ENCODE measurements around the gene EME2.

EME2 gene

DNA sequence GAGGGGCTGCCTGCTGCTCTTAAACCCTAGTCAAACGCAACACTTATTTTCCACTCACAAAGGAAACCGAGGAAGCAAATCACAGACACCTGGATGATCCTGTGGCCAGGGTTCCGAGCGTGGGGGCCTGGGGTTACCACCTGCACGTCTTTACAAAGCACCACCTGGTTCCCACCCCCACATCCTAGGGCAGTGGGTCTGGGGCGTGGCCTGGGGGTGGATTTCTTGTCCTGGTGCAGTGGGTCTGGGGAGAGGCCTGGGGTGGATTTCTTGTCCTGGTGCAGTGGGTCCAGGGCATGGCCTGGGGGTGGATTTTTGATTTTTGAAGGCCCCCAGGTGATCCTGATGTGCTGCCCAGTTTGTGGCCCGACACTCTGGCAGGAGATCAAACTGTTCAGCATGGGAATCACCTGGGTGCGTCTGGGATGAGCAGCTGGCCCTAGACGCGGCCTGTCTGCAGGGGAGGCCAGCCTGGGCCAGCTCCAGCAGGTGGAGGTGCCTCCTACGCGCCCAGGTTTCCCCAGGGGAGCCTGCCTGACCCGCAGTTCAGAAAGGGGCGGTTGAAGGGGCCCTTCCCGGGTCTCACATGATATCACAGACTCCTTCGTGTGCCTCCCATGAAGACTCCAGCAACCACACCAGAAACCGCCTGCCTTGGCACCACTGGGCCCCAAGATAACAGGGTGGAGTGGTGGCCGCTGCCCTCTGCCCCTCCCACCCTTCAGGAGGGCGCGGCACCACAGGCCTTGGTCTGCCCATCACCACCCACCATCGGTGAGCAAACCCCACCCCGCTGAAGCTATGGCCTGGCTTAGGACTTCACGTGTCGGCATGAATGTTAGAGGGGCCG lies 47.7 kb downstream of the EME2 start:
- DNase-seq: no peak

DNA sequence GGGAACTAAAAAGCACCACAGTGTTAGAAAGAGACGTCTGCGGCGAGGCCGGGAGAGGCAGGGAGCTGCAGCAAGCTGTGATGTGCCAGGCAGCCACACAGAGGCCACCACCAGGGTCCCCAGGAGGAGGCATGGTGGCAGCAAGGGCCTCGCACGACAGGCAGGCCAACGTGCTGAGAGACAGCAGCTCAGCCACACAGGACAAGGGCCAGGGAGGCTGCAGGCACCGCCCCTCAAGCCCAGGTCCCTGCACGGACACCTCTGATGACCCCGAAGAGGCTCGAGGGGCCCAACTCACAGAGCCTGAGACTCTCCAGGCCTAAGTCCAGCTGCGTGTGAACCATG lies 48.3 kb downstream of the EME2 start:
- no peak for DNase-seq

DNA sequence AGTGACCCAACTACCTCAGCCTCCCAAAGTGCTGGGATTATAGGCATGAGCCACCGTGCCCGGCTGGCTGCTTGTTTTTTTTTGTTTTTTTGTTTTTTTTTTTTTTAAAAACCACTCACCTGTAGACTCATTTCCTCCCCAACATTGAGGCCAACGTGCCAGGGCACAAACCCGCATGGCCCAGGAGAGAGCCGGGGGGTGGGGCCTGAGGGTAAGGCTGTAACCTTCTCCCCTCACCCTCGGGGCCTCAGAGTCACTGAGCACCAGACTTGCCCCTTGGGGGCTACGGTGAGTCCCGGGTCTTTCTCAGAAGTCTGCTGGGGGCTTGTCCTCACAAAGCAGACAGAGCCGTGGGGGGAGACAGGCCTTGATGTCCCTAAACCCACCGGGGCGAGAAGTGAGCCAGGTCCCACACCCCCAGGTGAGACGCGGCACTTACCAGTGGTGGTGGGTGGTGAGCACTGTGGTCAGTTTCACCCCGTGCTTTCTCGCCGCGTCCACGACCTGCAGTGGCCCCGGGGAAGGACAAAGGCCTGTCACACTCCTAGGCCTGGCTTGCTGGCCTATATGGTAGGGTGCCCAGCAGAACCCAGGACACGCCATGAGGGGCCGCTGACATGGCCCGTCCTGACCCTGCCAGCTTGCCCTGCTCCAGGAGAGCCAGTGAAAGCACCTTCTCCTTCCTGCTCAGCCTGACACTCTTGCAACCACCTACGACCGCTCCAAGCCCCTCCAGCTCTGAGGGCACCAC lies 49.4 kb downstream of the EME2 start:
- no peak for DNase-seq

DNA sequence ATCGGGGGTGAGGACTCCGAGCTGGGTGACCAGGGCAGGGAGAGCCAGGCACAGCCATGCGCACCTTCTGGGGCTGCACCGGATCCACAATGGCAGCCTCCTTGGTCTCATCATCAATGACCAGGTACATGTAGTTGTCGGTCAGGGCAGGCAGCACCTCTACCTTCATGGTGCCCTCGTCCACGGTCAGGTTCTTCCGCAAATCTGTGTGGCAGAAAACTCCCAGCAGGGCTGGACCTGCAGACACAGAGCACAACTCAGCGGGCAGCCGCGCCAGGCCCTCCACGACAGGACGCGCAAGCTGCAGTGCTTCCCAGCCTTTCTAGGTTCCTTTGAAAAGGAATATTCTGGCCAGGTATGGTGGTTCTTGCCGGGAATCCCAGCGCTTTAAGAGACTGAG lies 50.2 kb downstream of the EME2 start:
- no peak for DNase-seq

DNA sequence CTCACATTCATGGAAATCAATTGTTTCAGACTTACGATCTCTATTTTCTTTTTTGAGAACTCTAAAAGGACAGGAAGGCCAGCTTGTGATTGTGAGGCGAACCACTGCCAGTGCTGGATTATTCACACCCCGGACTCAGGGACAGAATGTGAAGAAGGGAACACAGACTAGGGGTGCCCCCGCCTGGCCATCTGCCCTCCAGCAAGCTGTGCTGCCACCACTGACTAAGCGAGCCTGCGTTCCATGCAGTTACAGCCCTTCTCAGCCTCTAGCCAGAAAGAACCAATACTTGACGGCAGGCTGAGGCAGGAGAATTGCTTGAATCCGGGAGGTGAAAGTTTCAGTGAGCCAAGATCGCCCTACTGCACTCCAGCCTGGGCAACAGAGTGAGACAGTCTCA lies 51.2 kb downstream of the EME2 start:
- DNase-seq: no peak

DNA sequence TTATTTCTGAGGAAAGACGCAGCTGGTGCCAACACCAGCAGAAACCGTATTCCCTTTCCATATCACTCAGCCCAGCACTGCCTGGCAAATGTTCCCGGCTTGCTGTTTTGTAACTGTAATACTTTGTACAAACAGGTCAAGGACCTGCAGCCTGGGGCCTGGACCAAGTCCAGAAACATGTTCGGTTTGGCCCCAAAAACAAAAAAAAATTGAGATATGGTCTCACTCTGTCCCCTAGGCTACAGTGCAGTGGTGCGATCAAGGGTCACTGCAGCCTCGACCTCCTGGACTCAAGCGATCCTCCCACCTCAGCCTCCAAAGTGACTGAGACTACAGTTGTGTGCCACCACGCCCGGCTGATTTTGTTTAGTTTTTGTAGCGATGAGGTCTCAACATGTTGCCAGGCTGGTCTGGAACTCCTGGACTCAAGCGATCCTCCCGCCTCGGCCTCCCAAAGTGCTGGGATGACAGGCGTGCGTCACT lies 52.8 kb downstream of the EME2 start:
- DNase-seq: no peak

Measured in cerebellar nuclear complex (tissue), 1 donor.